Type B pancreatic cell (in vitro differentiated cells): ENCODE data around the gene ANKH. TPM values are rescaled to one million over a fixed set of nuclear protein-coding genes. Genes with fewer than 3 reads are reported as not detected.

Source experiments
- DNase-seq: peaks from one replicate; pipeline ENCODE4 v3.0.0; 2021; ENCODE audit warnings: mixed read lengths; ENCODE audit not compliant: unreplicated experiment; ENCODE audit errors: extremely low spot score
- H3K27ac Mint-ChIP-seq: 2 replicates; pipeline ENCODE4 v1.8.0; 2021; ENCODE audit warnings: mild to moderate bottlenecking, mixed read lengths
- H3K27me3 Mint-ChIP-seq: 2 replicates; pipeline ENCODE4 v1.8.0; 2021; ENCODE audit warnings: mixed read lengths
- H3K36me3 Mint-ChIP-seq: 2 replicates; pipeline ENCODE4 v1.8.0; 2021; ENCODE audit warnings: mixed read lengths
- H3K4me1 Mint-ChIP-seq: one replicate; pipeline ENCODE4 v1.8.0; 2021; ENCODE audit warnings: mixed read lengths; ENCODE audit not compliant: unreplicated experiment
- H3K4me3 Mint-ChIP-seq: 2 replicates; pipeline ENCODE4 v1.8.0; 2021; ENCODE audit warnings: mild to moderate bottlenecking, mixed read lengths
- H3K9me3 Mint-ChIP-seq: 2 replicates; pipeline ENCODE4 v1.8.0; 2021; ENCODE audit warnings: mixed read lengths
- CTCF ChIP-seq: fragments of 200-600 bp; sonication (generic); conservative IDR thresholded peaks from 2 replicates; pipeline ENCODE4 v1.5.0; 2021; ENCODE audit warnings: antibody characterized with exemption, mild to moderate bottlenecking
- total RNA-seq: library from RNA; stranded (reverse); gene quantifications from 2 replicates; pipeline ENCODE4 v1.2.1, GENCODE V29; 2021; ENCODE audit warnings: low replicate concordance

The ANKH gene
- total RNA-seq, 1 donor from 2014 or later = 41.1 TPM

- DNase-seq = no peak
- Mint-ChIP-seq H3K4me1 (peaks cover 11% of the 10 kb centered on the region), H3K4me3 (no peak overlapping the region), H3K27me3 (no peaks in the 10 kb centered on the region), H3K36me3 (peaks cover 14% of the 10 kb centered on the region), H3K27ac (no peak overlapping the region), H3K9me3 (no peaks in the 10 kb centered on the region)
- TF ChIP-seq CTCF = no peak
Observed at GRCh38 chr5:14762549-14763216, 108.9 kb downstream of the ANKH start.

- no peak for TF ChIP-seq CTCF
- Mint-ChIP-seq H3K36me3 (peaks cover 14% of the 10 kb centered on the region), H3K4me1 (peaks cover 12% of the 10 kb centered on the region), H3K4me3 (no peak overlapping the region), H3K9me3 (no peaks in the 10 kb centered on the region), H3K27ac (no peak overlapping the region), H3K27me3 (no peaks in the 10 kb centered on the region)
- DNase-seq = no peak
Observed at GRCh38 chr5:14760548-14761002, 111.0 kb downstream of the ANKH start.

GRCh38 chr5:14759744-14760547, 111.6 kb downstream of the ANKH start:
- no peak for TF ChIP-seq CTCF
- no peak overlapping the region for H3K4me3 Mint-ChIP-seq

GRCh38 chr5:14757850-14758249, 113.7 kb downstream of the ANKH start:
- no peak for TF ChIP-seq CTCF
- no peak overlapping the region for H3K4me3 Mint-ChIP-seq
- no peaks in the 10 kb centered on the region for H3K9me3 Mint-ChIP-seq
- DNase-seq = no peak
- H3K36me3 Mint-ChIP-seq = peaks cover 19% of the 10 kb centered on the region
- no peak overlapping the region for H3K27ac Mint-ChIP-seq
- no peaks in the 10 kb centered on the region for H3K27me3 Mint-ChIP-seq
- H3K4me1 Mint-ChIP-seq = peaks cover 20% of the 10 kb centered on the region

More at GRCh38 chr5:14759744-14760547, 111.6 kb downstream of the ANKH start:
- Mint-ChIP-seq H3K36me3 (peaks cover 11% of the 10 kb centered on the region), H3K27ac (no peak overlapping the region), H3K27me3 (no peaks in the 10 kb centered on the region), H3K9me3 (no peaks in the 10 kb centered on the region), H3K4me1 (peaks cover 6% of the 10 kb centered on the region)
- no peak for DNase-seq

- no peaks in the 10 kb centered on the region for H3K9me3 Mint-ChIP-seq
- TF ChIP-seq CTCF = no peak
Observed at GRCh38 chr5:14756478-14756877, 115.1 kb downstream of the ANKH start.

More at GRCh38 chr5:14756478-14756877, 115.1 kb downstream of the ANKH start:
- Mint-ChIP-seq H3K4me1 (peaks cover 26% of the 10 kb centered on the region), H3K4me3 (no peak overlapping the region), H3K27me3 (no peaks in the 10 kb centered on the region), H3K27ac (no peak overlapping the region), H3K36me3 (peaks cover 22% of the 10 kb centered on the region)
- DNase-seq = no peak
